GM23248 (cell line): ENCODE results near the gene PCTP.

ENCODE experiments used
- EZH2 ChIP-seq: fragments of 200-600 bp; sonication (generic); IDR thresholded peaks from 2 replicates; pipeline ENCODE4 v1.6.1; 2018; ENCODE audit warnings: antibody characterized with exemption, mild to moderate bottlenecking; ENCODE audit not compliant: insufficient read depth, poor library complexity, severe bottlenecking
- EZH2phosphoT487 ChIP-seq: fragments of 200-600 bp; sonication (generic); IDR thresholded peaks from 2 replicates; pipeline ENCODE4 v1.6.1; 2018; ENCODE audit warnings: antibody characterized with exemption, moderate library complexity, mild to moderate bottlenecking, low read depth; ENCODE audit not compliant: insufficient read depth

DNA sequence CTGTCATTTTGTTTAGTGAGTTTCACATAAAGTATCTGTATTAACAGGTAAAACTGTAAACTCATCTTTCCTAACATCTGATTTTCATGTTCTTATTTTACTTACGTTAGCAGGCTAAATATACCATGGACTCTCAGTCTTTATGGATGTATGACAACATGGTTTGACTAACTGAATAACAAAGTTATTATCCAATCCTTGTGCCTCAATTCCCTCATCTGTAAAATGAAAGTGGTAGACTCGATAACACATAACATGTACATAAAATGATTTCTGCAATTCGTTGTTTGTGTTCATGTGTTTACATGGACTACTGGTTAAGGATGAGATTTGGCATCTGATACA is 9.5 kb upstream of the PCTP start:
- TF ChIP-seq EZH2phosphoT487 (no peak), EZH2 (no peak)
